HFF-Myc (cell line): ENCODE measurements around the gene MYBPC2.

ENCODE experiments used
- DNase-seq: peaks from one replicate; pipeline ENCODE4 v3.0.0-alpha.2; 2011; ENCODE audit warnings: low read depth; ENCODE audit errors: extremely low read depth
- H3K4me3 ChIP-seq: replicated peaks from 2 replicates; pipeline ENCODE4 v1.5.1; 2011; ENCODE audit warnings: low read depth, mild to moderate bottlenecking, control low read depth, low read length
- CTCF ChIP-seq: IDR thresholded peaks from 2 replicates; pipeline ENCODE4 v1.5.1; 2012; ENCODE audit warnings: mild to moderate bottlenecking, low read depth, low read length, control low read depth; ENCODE audit errors: missing control alignments

Gene MYBPC2

DNA sequence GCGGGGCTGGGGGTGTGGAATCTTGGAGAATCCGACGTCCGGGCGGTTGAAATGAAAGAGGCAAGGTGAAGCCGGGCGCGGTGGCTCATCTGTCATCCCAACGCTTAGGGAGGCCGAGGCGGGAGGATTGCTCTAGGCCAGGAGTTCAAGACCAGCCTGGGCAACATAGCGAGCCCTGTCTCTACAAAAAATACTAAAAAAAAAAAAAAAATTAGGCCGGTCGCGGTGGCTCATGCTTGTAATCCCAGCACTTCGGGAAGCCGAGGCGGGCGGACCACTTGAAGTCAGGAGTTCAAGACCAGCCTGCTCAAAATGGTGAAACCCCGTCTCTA is 44.2 kb downstream of the MYBPC2 start:
- no peak for TF ChIP-seq CTCF
- H3K4me3 ChIP-seq = peak overlapping the region; percentile 92
- DNase-seq = no peak

DNA sequence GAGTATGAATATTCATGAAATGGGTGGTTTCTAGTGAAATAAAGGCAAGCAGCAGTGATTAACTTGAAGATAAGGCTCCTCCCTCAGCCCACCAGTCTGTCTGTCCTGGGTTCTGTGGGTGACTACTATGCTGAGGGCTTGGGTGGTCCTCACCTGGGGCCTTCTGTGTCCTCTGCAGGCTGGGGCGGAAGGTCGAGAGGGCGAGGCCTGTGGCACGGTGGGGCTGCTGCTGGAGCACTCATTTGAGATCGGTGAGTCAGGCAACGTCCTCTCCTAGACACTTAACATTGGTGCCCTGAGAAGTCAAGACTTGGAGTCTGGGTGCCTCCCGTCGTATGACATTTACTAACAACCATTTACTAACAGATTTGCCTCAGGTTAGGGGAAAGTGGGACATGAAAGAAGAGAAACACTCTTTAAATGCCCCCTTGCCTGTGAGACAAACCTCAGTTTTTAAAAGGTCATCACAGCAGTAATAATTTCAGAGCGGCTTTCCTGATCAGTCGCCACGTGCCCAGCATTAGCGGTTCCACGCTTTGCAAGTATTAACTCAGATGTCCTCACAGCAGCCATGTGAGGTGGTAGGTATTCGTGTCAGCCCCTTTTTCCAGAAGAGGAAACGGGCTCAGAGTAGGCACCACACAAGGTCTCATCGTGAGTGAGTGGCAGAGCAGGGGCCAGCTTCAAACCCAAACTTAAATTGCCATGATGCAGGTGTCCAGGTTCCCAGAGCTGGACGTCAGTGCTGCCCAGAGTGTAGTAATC is 45.2 kb downstream of the MYBPC2 start:
- no peak overlapping the region; the same call in 1 of the 2 replicates for H3K4me3 ChIP-seq
- DNase-seq = no peak
- no peak for TF ChIP-seq CTCF

GRCh38 chr19:50478901-50479715 is 46.4 kb downstream of the MYBPC2 start:
- peak; percentile 84 for TF ChIP-seq CTCF
- DNase-seq = no peak
- no peak overlapping the region for H3K4me3 ChIP-seq

- H3K4me3 ChIP-seq = no peak overlapping the region
- DNase-seq = no peak
- TF ChIP-seq CTCF = no peak
These were observed 47.1 kb downstream of the MYBPC2 start for GRCh38 chr19:50479761-50480251.

DNA sequence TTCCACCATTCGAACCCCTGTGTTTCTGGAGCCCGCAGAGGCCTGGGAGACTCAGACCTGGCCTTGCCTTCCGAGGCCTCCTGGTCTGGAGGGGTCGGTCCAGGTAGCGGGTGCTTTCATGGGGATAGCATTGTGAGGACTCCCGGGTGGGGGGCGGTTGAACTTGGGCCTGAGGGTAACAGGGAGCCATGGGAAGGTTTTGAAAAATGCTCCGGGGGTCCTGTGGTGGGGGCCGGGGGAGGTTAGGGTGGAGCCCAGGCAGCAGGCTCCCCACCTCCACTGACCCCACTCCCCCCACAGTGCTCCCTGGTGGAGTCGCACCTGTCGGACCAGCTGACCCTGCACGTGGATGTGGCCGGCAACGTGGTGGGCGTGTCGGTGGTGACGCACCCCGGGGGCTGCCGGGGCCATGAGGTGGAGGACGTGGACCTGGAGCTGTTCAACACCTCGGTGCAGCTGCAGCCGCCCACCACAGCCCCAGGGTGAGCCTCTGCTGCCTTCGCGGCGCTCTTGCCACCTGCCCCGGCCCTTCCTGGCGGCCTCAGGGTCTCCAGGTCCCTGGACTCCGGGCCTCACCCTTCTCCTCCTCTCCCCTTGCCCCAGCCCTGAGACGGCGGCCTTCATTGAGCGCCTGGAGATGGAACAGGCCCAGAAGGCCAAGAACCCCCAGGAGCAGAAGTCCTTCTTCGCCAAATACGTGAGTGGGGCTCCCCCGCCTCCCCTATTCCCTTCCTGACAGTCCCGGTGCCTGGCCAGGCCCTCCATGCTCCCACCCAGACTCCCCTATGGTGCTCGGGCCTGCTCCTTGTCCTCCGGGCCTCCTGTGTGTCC is 47.8 kb downstream of the MYBPC2 start:
- no peak for TF ChIP-seq CTCF
- DNase-seq = no peak
- H3K4me3 ChIP-seq = no peak overlapping the region

DNA sequence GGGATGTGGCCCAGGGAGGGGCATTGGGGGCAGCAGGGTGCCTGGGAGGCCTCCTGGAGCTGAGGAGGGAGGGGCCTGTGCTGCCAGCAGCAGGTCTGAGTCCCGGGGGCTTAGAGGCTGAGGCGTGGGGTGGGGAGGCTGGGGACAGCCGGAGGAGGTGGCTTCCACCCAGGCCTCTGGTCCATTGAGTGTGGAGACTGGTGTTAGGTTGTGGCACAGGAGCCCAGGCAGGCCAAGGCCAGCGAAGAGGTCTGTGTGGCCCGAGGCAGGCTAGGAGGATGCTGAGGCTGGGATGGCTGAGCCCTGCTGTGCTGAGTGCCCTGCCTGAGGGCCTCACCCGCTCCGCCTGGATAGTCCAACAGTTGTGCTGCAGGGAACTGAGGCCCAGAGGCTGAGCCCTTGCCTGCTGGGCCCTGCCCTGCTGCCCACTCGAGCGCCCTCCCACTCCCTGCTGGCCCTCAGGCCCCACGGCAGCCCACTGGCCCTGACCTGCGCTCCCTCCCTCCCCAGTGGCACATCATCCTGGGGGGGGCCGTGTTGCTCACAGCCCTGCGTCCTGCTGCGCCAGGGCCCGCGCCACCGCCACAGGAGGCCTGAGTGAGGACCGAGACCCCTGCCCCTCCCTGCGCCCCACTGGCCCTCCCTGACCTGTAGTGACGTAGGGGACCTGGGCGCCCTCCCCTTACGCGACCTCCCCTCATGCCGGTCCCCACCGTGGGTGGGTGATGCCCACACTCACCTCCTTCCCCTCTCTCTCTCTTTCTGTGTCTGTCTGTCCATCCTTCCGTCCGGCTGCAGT is 48.9 kb downstream of the MYBPC2 start:
- no peak for TF ChIP-seq CTCF
- no peak overlapping the region for H3K4me3 ChIP-seq
- DNase-seq = no peak
